Keratinocyte (primary cell): ENCODE results near the gene SIAH2. TPM values are rescaled to one million over a fixed set of nuclear protein-coding genes. Genes with fewer than 3 reads are reported as not detected.

Experiments used
- DNase-seq: peaks from one replicate; pipeline ENCODE4 v3.0.0-alpha.2; 2011; ENCODE audit warnings: low read depth, missing footprints, low spot score
- FAIRE-seq: peaks from 2 replicates; lab custom pipeline; 2011; peaks lifted over from hg19 to GRCh38; lab: Jason Lieb, UNC
- H2AFZ ChIP-seq: 2 replicates; pipeline ENCODE4 v1.6.0; 2012; ENCODE audit warnings: low read length, control low read depth, inconsistent platforms; ENCODE audit not compliant: control insufficient read depth
- H3K27ac ChIP-seq: 2 replicates; pipeline ENCODE4 v1.5.1; 2011; ENCODE audit warnings: low read length; ENCODE audit not compliant: control insufficient read depth, insufficient read depth
- H3K27me3 ChIP-seq: 3 replicates; pipeline ENCODE4 v1.6.0; 2011; ENCODE audit warnings: low read length; ENCODE audit not compliant: control insufficient read depth, insufficient read depth; ENCODE audit errors: extremely low read depth
- H3K36me3 ChIP-seq, 2 experiments: 2 replicates in 1 of 2; 3 replicates in 1 of 2; pipeline ENCODE4 v1.5.1; 2011; ENCODE audit warnings: low read length in 2 of 2, mild to moderate bottlenecking in 1 of 2; ENCODE audit not compliant: control insufficient read depth in 2 of 2, insufficient read depth in 2 of 2; ENCODE audit errors: extremely low read depth in 1 of 2
- H3K4me1 ChIP-seq: 3 replicates; pipeline ENCODE4 v1.5.1; 2011; ENCODE audit warnings: low read length; ENCODE audit not compliant: control insufficient read depth, insufficient read depth; ENCODE audit errors: extremely low read depth
- H3K4me2 ChIP-seq: 3 replicates; pipeline ENCODE4 v1.6.0; 2011; ENCODE audit warnings: low read depth, low read length; ENCODE audit not compliant: control insufficient read depth, insufficient read depth; ENCODE audit errors: extremely low read depth
- H3K4me3 ChIP-seq, 3 experiments: fragments of 200-600 bp in 1 of 3; sonication (generic) in 1 of 3; 2 replicates in 2 of 3; 3 replicates in 1 of 3; pipeline ENCODE4 v1.5.1; 2011 to 2016; ENCODE audit warnings: low read length in 3 of 3, mild to moderate bottlenecking in 3 of 3, control low read depth in 2 of 3, inconsistent platforms in 1 of 3, low read depth in 1 of 3, mixed read lengths in 1 of 3, mixed run types in 1 of 3, moderate library complexity in 1 of 3; ENCODE audit not compliant: control insufficient read depth in 2 of 3, insufficient read depth in 2 of 3; ENCODE audit errors: extremely low read depth in 1 of 3
- H3K79me2 ChIP-seq: 2 replicates; pipeline ENCODE4 v1.6.0; 2012; ENCODE audit warnings: low read length; ENCODE audit not compliant: control insufficient read depth, insufficient read depth
- H3K9ac ChIP-seq: 3 replicates; pipeline ENCODE4 v1.6.0; 2011; ENCODE audit warnings: low read length; ENCODE audit not compliant: control insufficient read depth, insufficient read depth; ENCODE audit errors: extremely low read depth
- H3K9me1 ChIP-seq: 3 replicates; pipeline ENCODE4 v1.6.0; 2011; ENCODE audit warnings: low read length; ENCODE audit not compliant: control insufficient read depth, insufficient read depth; ENCODE audit errors: extremely low read depth
- H3K9me3 ChIP-seq: 2 replicates; pipeline ENCODE4 v1.5.1; 2012; ENCODE audit warnings: low read depth, low read length; ENCODE audit not compliant: control insufficient read depth
- H4K20me1 ChIP-seq: 3 replicates; pipeline ENCODE4 v1.6.0; 2011; ENCODE audit warnings: low read length; ENCODE audit not compliant: control insufficient read depth, insufficient read depth; ENCODE audit errors: extremely low read depth
- EZH2 ChIP-seq: IDR thresholded peaks from one replicate; pipeline ENCODE4 v1.6.1; 2012; ENCODE audit warnings: inconsistent platforms, mild to moderate bottlenecking, low read length, moderate library complexity
- dilution Hi-C: fragments of 300-500 bp; cut with MboI; formaldehyde crosslinking; loops from one replicate; pipeline ENCODE4 v1.7.0; 2020; ENCODE audit warnings: low sequenced_read_pairs; ENCODE audit not compliant: extremely low pct_ligation_motif_present
- polyA plus RNA-seq, 5 experiments: library from polyadenylated mRNA; depleted of rRNA in 3 of 5; stranded (reverse) in 3 of 5; stranded (forward) in 1 of 5; unstranded in 1 of 5; fragments of >200 nt; gene quantifications; 1 replicate in 1 of 5; 2 replicates in 3 of 5; 3 replicates in 1 of 5; pipeline versions ENCODE4 v1.2.1 to v1.2.3, GENCODE V29; 2011 to 2012; ENCODE audit warnings: missing spikeins in 2 of 5, low read depth in 1 of 5, low replicate concordance in 1 of 5
- TF ChIP-seq, protein P1 (sequence below), 3 experiments: IDR thresholded peaks in 1 of 3; conservative IDR thresholded peaks in 1 of 3; optimal IDR thresholded peaks in 1 of 3; 2 replicates in 2 of 3; 3 replicates in 1 of 3; pipeline versions ENCODE3 to v1.5.1; 2011; ENCODE audit warnings: low read length in 3 of 3, mild to moderate bottlenecking in 3 of 3, moderate library complexity in 2 of 3, control low read depth in 1 of 3, inconsistent platforms in 1 of 3; ENCODE audit not compliant: insufficient read depth in 2 of 3; ENCODE audit errors: extremely low read depth in 1 of 3

Gene SIAH2
- polyA plus RNA-seq, 1 donor (not counting 4 experiments of a cell fraction or from before 2014, with no cell fraction given) = 44.8 TPM

DNA sequence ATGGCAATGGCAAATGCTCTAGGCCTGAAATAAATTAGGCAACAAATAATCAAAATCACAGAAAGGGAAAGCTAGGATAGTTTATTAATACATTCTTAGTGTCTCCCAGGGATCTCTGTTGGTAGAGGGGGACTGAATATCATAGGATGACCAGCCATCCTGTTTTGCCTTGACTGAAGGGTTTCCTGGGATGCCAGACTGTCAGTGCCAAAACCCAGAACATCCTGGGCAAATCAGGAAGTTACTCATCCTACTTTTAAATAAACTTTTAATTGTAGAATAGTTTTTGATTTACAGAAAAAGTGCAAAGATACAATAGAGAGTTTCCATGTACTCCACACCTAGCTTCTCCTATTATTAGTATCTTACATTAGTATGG, 21.8 kb upstream of the SIAH2 start:
- no peaks in the 10 kb centered on the region for H3K9me3 ChIP-seq
- peak overlapping the region; percentile 63 for H3K27ac ChIP-seq
- dilution Hi-C loops = no loop called here
- H3K27me3 ChIP-seq = no peaks in the 10 kb centered on the region
- H3K79me2 ChIP-seq = no peaks in the 10 kb centered on the region
- H3K9me1 ChIP-seq = no peaks in the 10 kb centered on the region
- H4K20me1 ChIP-seq = no peaks in the 10 kb centered on the region
- TF ChIP-seq, protein P1, sequence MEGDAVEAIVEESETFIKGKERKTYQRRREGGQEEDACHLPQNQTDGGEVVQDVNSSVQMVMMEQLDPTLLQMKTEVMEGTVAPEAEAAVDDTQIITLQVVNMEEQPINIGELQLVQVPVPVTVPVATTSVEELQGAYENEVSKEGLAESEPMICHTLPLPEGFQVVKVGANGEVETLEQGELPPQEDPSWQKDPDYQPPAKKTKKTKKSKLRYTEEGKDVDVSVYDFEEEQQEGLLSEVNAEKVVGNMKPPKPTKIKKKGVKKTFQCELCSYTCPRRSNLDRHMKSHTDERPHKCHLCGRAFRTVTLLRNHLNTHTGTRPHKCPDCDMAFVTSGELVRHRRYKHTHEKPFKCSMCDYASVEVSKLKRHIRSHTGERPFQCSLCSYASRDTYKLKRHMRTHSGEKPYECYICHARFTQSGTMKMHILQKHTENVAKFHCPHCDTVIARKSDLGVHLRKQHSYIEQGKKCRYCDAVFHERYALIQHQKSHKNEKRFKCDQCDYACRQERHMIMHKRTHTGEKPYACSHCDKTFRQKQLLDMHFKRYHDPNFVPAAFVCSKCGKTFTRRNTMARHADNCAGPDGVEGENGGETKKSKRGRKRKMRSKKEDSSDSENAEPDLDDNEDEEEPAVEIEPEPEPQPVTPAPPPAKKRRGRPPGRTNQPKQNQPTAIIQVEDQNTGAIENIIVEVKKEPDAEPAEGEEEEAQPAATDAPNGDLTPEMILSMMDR (optimal IDR thresholded peaks at IDR 0.05 in 1 of 3, IDR thresholded peaks at IDR 0.05 in 1 of 3, conservative IDR thresholded peaks at IDR 0.05 in 1 of 3; ENCODE audit: extremely low read depth in 1 of 3, insufficient read depth in 2 of 3, low read length in 3 of 3) = no peak
- no peak for TF ChIP-seq EZH2
- peak overlapping the region; percentile 59 for H3K4me2 ChIP-seq
- no peak overlapping the region for H2AFZ ChIP-seq
- peaks cover 28% of the 10 kb centered on the region for H3K4me1 ChIP-seq
- no peaks in the 10 kb centered on the region for H3K36me3 ChIP-seq
- FAIRE-seq = no peak
- DNase-seq = no peak
- no peak overlapping the region for H3K9ac ChIP-seq
- no peak overlapping the region for H3K4me3 ChIP-seq

DNA sequence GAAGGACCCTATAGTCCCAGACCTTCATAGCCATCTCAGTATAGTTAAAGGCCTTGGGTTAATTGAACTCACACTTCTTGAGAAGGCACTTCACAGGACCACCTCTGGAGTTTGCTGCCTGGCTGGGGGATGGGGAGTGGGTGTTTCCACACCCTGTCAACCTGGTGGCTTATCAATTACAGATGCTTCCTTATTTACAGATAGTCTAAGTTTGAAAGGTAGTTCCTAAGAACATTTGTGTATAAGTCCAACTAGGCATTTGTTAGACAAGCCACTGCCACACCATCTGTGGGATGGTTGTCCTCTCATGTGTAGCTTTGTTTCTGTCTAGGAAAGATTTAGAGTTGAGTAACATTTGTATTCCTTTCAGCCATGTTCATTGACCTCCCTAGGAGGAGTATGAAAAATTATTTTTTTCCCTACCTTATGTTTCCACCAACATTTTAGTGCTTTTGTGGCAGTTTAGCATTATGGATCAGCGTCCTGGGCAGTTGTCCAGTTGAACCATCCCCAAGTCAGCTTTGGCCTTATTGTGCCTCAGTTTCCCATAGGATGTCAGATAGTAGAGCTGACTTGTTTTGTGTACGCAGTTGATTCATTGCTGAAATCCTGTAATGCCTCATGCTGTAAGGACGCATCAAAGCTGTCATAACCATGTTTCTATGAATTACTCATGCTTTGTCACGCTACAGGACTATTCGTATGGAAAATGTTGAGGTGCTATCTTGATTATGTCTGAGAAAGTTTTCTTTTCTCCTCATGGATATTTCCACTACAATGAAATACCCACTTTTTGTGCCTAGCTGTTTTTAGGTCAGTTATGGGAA, 21.2 kb upstream of the SIAH2 start:
- DNase-seq (no peak), FAIRE-seq (peak; percentile 34)
- Histone ChIP-seq H3K9me1 (no peaks in the 10 kb centered on the region), H3K79me2 (no peaks in the 10 kb centered on the region), H3K36me3 (no peaks in the 10 kb centered on the region), H4K20me1 (no peaks in the 10 kb centered on the region), H3K27ac (peak overlapping the region; percentile 63), H3K27me3 (no peaks in the 10 kb centered on the region), H2AFZ (no peak overlapping the region), H3K4me3 (no peak overlapping the region), H3K9ac (no peak overlapping the region), H3K4me1 (peaks cover 28% of the 10 kb centered on the region), H3K4me2 (peak overlapping the region; percentile 59), H3K9me3 (no peaks in the 10 kb centered on the region)
- dilution Hi-C loops = no loop called here
- TF ChIP-seq, protein P1 (optimal IDR thresholded peaks at IDR 0.05 in 1 of 3, IDR thresholded peaks at IDR 0.05 in 1 of 3, conservative IDR thresholded peaks at IDR 0.05 in 1 of 3; ENCODE audit: extremely low read depth in 1 of 3, insufficient read depth in 2 of 3, low read length in 3 of 3) = no peak
- no peak for TF ChIP-seq EZH2
